Stimulated activated CD4-positive, alpha-beta T cell treated with anti-CD3 and anti-CD28 coated beads, Interleukin-15, amount 100 ng/mL, for 24 hours (primary cell): Measurements from ENCODE around the gene SNX1.
"Not testable (repeated sequence)": the region's sequence is repeated elsewhere in the genome, so short reads cannot be mapped to it uniquely, and the experiment has no call there.

Experiments used
- DNase-seq: peaks from one replicate; pipeline ENCODE4 v3.0.0-alpha.2; 2020

Gene SNX1

GRCh38 chr15:64095795-64096667 lies at the start of gene SNX1:
Gene SNX1, plus strand, starts transcription at chr15:64095982. Its CDS starts 32 bp downstream, at chr15:64096014.
- DNase-seq, result peak; percentile 96

GRCh38 chr15:64046421-64047153 lies 49.2 kb upstream of the SNX1 start, which contains the start of gene DAPK2:
Gene DAPK2, minus strand, starts transcription at chr15:64046485. Its CDS starts 6,224 bp downstream, at chr15:64040261.
- peak; percentile 78 for DNase-seq

GRCh38 chr15:64048781-64049460 lies 46.9 kb upstream of the SNX1 start:
- no peak for DNase-seq

GRCh38 chr15:64050281-64051092 lies 45.3 kb upstream of the SNX1 start:
- no peak for DNase-seq

GRCh38 chr15:64051093-64051402 lies 44.7 kb upstream of the SNX1 start:
- no peak for DNase-seq

- no peak for DNase-seq
Measured at GRCh38 chr15:64051407-64052259, 44.1 kb upstream of the SNX1 start.

GRCh38 chr15:64052925-64053491 lies 42.8 kb upstream of the SNX1 start:
- DNase-seq, result no peak

- DNase-seq, result not testable (repeated sequence)
Measured at GRCh38 chr15:64053674-64054073, 42.1 kb upstream of the SNX1 start.

GRCh38 chr15:64058279-64058678 lies 37.5 kb upstream of the SNX1 start:
- no peak for DNase-seq

GRCh38 chr15:64059104-64059503 lies 36.7 kb upstream of the SNX1 start:
- DNase-seq, result not testable (repeated sequence)

GRCh38 chr15:64060716-64061115 lies 35.1 kb upstream of the SNX1 start:
- DNase-seq, result no peak

- DNase-seq, result no peak
Measured at GRCh38 chr15:64066451-64066850, 29.3 kb upstream of the SNX1 start.

- peak; percentile 73 for DNase-seq
Measured at GRCh38 chr15:64067564-64068030, 28.2 kb upstream of the SNX1 start.

GRCh38 chr15:64068133-64068532 lies 27.6 kb upstream of the SNX1 start:
- DNase-seq, result no peak

- no peak for DNase-seq
Measured at GRCh38 chr15:64070106-64070505, 25.7 kb upstream of the SNX1 start.

GRCh38 chr15:64070965-64071851 lies 24.6 kb upstream of the SNX1 start:
- DNase-seq, result no peak

GRCh38 chr15:64071931-64072765 lies 23.6 kb upstream of the SNX1 start:
- DNase-seq, result no peak

GRCh38 chr15:64072812-64073211 lies 23.0 kb upstream of the SNX1 start:
- no peak for DNase-seq

- DNase-seq, result not testable (repeated sequence)
Measured at GRCh38 chr15:64073496-64073895, 22.3 kb upstream of the SNX1 start.
